K562 (cell line): ENCODE data around the gene FADS1. TPM values are rescaled to one million over a fixed set of nuclear protein-coding genes. Genes with fewer than 3 reads are reported as not detected.
A peak's percentile ranks its signal among the peaks of the same experiment; 100 is the strongest.

Source experiments
- BCLAF1 ChIP-seq, 2 experiments: fragments of 450-650 bp in 1 of 2; IDR thresholded peaks; 2 replicates each; pipeline ENCODE4 v1.6.1; 2011 to 2017; ENCODE audit warnings: low read depth in 2 of 2, antibody characterized with exemption in 1 of 2, borderline replicate concordance in 1 of 2, low read length in 1 of 2, mild to moderate bottlenecking in 1 of 2, mixed read lengths in 1 of 2; ENCODE audit not compliant: control insufficient read depth in 1 of 2
- CREM ChIP-seq: IDR thresholded peaks from 2 replicates; pipeline ENCODE4 v1.6.1; 2014; ENCODE audit warnings: antibody characterized with exemption, low read depth
- CXXC5 ChIP-seq: fragments of 250-450 bp; sonication (Bioruptor Pico); IDR thresholded peaks from 2 replicates; pipeline ENCODE4 v1.8.0; 2022; ENCODE audit warnings: inconsistent platforms, mild to moderate bottlenecking, moderate library complexity
- ERF ChIP-seq: fragments of 450-650 bp; formaldehyde crosslinking; IDR thresholded peaks from 2 replicates; pipeline ENCODE4 v1.4.0; 2020; ENCODE audit warnings: mild to moderate bottlenecking, mixed read lengths
- ESRRA ChIP-seq: fragments of 450-650 bp; IDR thresholded peaks from 2 replicates; pipeline ENCODE4 v1.6.1; 2014; ENCODE audit warnings: low read depth, mild to moderate bottlenecking, moderate library complexity, borderline replicate concordance
- GABPB2 ChIP-seq: fragments of 250-450 bp; sonication (Bioruptor Pico); conservative IDR thresholded peaks from 2 replicates; pipeline ENCODE4 v1.5.1; 2021; ENCODE audit warnings: mild to moderate bottlenecking
- GTF2E2 ChIP-seq: fragments of 200-800 bp; sonication (Bioruptor generic); IDR thresholded peaks from 2 replicates; pipeline ENCODE4 v1.6.1; 2016; ENCODE audit warnings: missing genetic modification characterization, missing compliant biosample characterization
- HOXB6 ChIP-seq: fragments of 250-450 bp; sonication (Bioruptor Pico); IDR thresholded peaks from 2 replicates; pipeline ENCODE4 v1.5.1; 2022; ENCODE audit warnings: mild to moderate bottlenecking, borderline replicate concordance
- MAFG ChIP-seq: fragments of 450-650 bp; conservative IDR thresholded peaks from 2 replicates; pipeline ENCODE4 v1.6.1; 2016; ENCODE audit warnings: missing genetic modification characterization, missing compliant biosample characterization
- MEIS2 ChIP-seq: fragments of 450-650 bp; IDR thresholded peaks from 2 replicates; pipeline ENCODE4 v1.6.1; 2014; ENCODE audit warnings: mild to moderate bottlenecking; ENCODE audit not compliant: partially characterized antibody
- NCOA6 ChIP-seq: fragments of 450-650 bp; IDR thresholded peaks from 2 replicates; pipeline ENCODE4 v1.6.1; 2017; ENCODE audit warnings: mild to moderate bottlenecking
- PML ChIP-seq: IDR thresholded peaks from 2 replicates; pipeline ENCODE4 v1.6.1; 2012; ENCODE audit warnings: low read length, inconsistent platforms
- RBM25 ChIP-seq: fragments of 200-400 bp; formaldehyde crosslinking; IDR thresholded peaks from 2 replicates; pipeline ENCODE4 v1.6.1; 2018; ENCODE audit warnings: low read length, low read depth, moderate library complexity; ENCODE audit not compliant: severe bottlenecking
- SMAD2 ChIP-seq: fragments of 150-350 bp; IDR thresholded peaks from 2 replicates; pipeline ENCODE4 v1.6.1; 2014; ENCODE audit warnings: low read depth, mild to moderate bottlenecking, low read length
- STAT5B ChIP-seq: fragments of 250-450 bp; sonication (Bioruptor Pico); IDR thresholded peaks from 2 replicates; pipeline ENCODE4 v1.8.0; 2021; ENCODE audit warnings: mild to moderate bottlenecking, inconsistent platforms
- polyA plus RNA-seq, 8 experiments: library from polyadenylated mRNA; depleted of rRNA in 4 of 8; stranded (reverse) in 5 of 8; unstranded in 3 of 8; fragments of >200 nt; fragmentation: Nextera tagmentation in 2 of 8; fragmentation: Illumina TruSeq in 1 of 8; extraction: Ambion mirVana in 2 of 8; extraction: Trizol in 1 of 8; gene quantifications; 2 replicates each; pipeline versions ENCODE4 v1.2.1 to v1.2.3, GENCODE V29; 2011 to 2014; ENCODE audit warnings: inconsistent platforms in 1 of 8, missing spikeins in 1 of 8
- total RNA-seq, 7 experiments: library from RNA; depleted of rRNA in 6 of 7; stranded (reverse); fragments of >200 nt in 6 of 7; fragmentation: Illumina TruSeq in 2 of 7; extraction: Trizol in 2 of 7; gene quantifications; 2 replicates each; pipeline versions ENCODE4 v1.2.1 to v1.2.3, GENCODE V29; 2011 to 2021; ENCODE audit warnings: low replicate concordance in 1 of 7
- TF ChIP-seq, protein P1 (sequence below), 2 experiments: fragments of 450-650 bp; IDR thresholded peaks; 2 replicates each; pipeline ENCODE4 v1.6.1; 2016; ENCODE audit warnings: mild to moderate bottlenecking in 2 of 2, borderline replicate concordance in 1 of 2, low read depth in 1 of 2, moderate library complexity in 1 of 2

Gene FADS1
- total and polyA plus RNA-seq, 9 of the 15 experiments (the other 6 are each of a cell fraction or from before 2014, with no cell fraction given) = 110 to 864 (median 364) TPM

GRCh38 chr11:61800331-61801281 is 16.2 kb downstream of the FADS1 start (continued):
- TF ChIP-seq, protein P1, sequence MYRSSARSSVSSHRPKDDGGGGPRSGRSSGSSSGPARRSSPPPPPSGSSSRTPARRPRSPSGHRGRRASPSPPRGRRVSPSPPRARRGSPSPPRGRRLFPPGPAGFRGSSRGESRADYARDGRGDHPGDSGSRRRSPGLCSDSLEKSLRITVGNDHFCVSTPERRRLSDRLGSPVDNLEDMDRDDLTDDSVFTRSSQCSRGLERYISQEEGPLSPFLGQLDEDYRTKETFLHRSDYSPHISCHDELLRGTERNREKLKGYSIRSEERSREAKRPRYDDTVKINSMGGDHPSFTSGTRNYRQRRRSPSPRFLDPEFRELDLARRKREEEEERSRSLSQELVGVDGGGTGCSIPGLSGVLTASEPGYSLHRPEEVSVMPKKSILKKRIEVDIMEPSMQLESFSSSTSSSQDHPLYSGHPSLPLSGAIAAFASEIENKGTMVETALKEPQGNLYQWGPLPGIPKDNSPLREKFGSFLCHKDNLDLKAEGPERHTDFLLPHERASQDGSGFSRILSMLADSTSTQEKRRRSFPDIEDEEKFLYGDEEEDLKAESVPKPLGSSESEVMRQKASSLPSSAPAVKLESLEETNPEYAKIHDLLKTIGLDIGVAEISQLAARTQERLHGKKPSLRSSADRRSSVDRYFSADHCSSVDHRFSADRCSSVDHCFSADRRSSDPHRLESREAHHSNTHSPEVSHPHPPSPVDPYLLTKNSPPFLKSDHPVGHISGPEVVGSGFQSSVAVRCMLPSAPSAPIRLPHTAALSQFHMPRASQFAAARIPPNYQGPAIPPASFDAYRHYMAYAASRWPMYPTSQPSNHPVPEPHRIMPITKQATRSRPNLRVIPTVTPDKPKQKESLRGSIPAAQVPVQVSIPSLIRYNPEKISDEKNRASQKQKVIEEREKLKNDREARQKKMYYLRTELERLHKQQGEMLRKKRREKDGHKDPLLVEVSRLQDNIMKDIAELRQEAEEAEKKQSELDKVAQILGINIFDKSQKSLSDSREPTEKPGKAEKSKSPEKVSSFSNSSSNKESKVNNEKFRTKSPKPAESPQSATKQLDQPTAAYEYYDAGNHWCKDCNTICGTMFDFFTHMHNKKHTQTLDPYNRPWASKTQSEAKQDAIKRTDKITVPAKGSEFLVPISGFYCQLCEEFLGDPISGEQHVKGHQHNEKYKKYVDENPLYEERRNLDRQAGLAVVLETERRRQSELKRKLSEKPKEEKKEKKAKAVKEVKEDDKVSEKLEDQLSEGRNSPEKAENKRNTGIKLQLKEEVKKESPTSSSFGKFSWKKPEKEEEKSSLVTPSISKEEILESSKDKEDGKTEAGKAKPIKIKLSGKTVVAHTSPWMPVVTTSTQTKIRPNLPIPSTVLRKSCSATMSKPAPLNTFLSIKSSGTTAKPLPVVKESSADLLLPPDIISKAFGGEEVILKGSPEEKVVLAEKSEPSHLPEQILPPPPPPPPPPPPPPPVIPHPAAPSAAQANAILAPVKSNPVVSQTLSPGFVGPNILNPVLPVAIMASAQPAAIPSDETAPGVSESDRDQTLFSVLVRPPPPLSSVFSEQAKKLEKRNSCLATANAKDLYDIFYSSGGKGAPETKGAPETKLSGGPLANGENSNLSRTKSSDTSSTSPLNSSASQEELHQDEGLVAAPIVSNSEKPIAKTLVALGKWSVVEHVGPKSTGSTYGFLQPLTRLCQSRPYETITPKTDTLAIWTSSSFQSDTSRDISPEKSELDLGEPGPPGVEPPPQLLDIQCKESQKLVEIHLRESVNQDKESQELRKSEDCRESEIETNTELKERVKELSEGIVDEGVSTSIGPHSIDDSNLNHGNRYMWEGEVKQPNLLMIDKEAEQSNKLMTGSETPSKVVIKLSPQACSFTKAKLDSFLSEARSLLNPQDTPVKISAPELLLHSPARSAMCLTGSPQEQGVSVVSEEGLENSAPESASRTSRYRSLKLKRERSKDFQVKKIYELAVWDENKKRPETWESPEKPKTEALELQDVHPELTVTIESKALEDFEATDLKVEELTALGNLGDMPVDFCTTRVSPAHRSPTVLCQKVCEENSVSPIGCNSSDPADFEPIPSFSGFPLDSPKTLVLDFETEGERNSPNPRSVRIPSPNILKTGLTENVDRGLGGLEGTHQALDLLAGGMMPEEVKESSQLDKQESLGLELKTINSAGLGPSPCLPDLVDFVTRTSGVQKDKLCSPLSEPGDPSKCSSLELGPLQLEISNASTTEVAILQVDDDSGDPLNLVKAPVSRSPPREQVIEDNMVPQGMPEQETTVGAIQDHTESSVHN (IDR thresholded peaks at IDR 0.05; ENCODE audit: borderline replicate concordance in 1 of 2, low read depth in 1 of 2) = no peak
- TF ChIP-seq ERF (CRISPR knock-in tag) (0 out of 2 replicates have a peak, but pooled peaks have one; percentile 21), CXXC5 (peak; percentile 32; the same call in 1 of the 2 replicates), MAFG (tag) (peak; percentile 24; the same call in 1 of the 2 replicates), BCLAF1 (IDR thresholded peaks at IDR 0.05; ENCODE audit: borderline replicate concordance in 1 of 2, control insufficient read depth in 1 of 2, low read depth in 2 of 2, low read length in 1 of 2) (no peak), HOXB6 (no peak), CREM (peak; percentile 48; the same call in 1 of the 2 replicates), RBM25 (no peak), PML (peak; percentile 92), NCOA6 (no peak), STAT5B (CRISPR knock-in tag) (no peak), ESRRA (no peak), MEIS2 (peak; percentile 67), GTF2E2 (tag) (no peak; the same call in 1 of the 2 replicates), SMAD2 (no peak), GABPB2 (CRISPR knock-in tag) (no peak)
